ENCODE measurements around the gene DDX51. TPM values are rescaled to one million over a fixed set of nuclear protein-coding genes. Genes with fewer than 3 reads are reported as not detected.
A peak's percentile ranks its signal among the peaks of the same experiment; 100 is the strongest.

Gene DDX51
- total RNA-seq, 1 donor from 2014 or later = 10.2 TPM

- H3K27ac ChIP-seq (ENCODE audit: low read depth, low read length) = no peak overlapping the region
- H3K27me3 Mint-ChIP-seq (ENCODE audit: low read depth, unreplicated experiment) = peaks cover 24% of the 10 kb centered on the region
- no peak overlapping the region for H3K4me3 Mint-ChIP-seq (ENCODE audit: unreplicated experiment)
- no peak overlapping the region for H2AFZ ChIP-seq (ENCODE audit: low read depth, low read length)
- H3K36me3 Mint-ChIP-seq (ENCODE audit: low read depth, unreplicated experiment) = peaks cover 3% of the 10 kb centered on the region
- peak overlapping the region; percentile 51 for H3K4me2 ChIP-seq (ENCODE audit: low read length)
- no peak overlapping the region for H3K4me3 ChIP-seq (ENCODE audit: insufficient read depth, low read depth, low read length)
- peaks cover 27% of the 10 kb centered on the region for H4K20me1 ChIP-seq (ENCODE audit: insufficient read depth, low read length)
- peak; percentile 80 for DNase-seq (ENCODE audit: low read depth)
- no peak for FAIRE-seq
- H3K27ac Mint-ChIP-seq (ENCODE audit: unreplicated experiment) = no peak overlapping the region
- peaks cover 5% of the 10 kb centered on the region for H3K9me3 Mint-ChIP-seq (ENCODE audit: unreplicated experiment)
- TF ChIP-seq CTCF (IDR thresholded peaks at IDR 0.05; ENCODE audit: insufficient read depth, low read depth, low read length) (no peak), EZH2 (IDR thresholded peaks at IDR 0.05; ENCODE audit: insufficient read depth, low read length) (no peak)
- peaks cover 11% of the 10 kb centered on the region for H3K4me1 ChIP-seq (ENCODE audit: insufficient read depth, low read length)
- peaks cover 12% of the 10 kb centered on the region for H3K9me3 ChIP-seq (ENCODE audit: insufficient read depth, low read depth, low read length)
- no peaks in the 10 kb centered on the region for H3K79me2 ChIP-seq (ENCODE audit: insufficient read depth, low read length)
- peak overlapping the region; percentile 7 for H3K9ac ChIP-seq (ENCODE audit: low read length)
- no peaks in the 10 kb centered on the region for H3K4me1 Mint-ChIP-seq (ENCODE audit: low read depth, unreplicated experiment)
- peaks cover 4% of the 10 kb centered on the region for H3K36me3 ChIP-seq (ENCODE audit: insufficient read depth, low read length)
- H3K27me3 ChIP-seq (ENCODE audit: insufficient read depth, low read length) = peaks cover 2% of the 10 kb centered on the region
These were observed 18.5 kb upstream of the DDX51 start for GRCh38 chr12:132162508-132163031.

- Mint-ChIP-seq H3K4me1 (ENCODE audit: low read depth, unreplicated experiment) (no peaks in the 10 kb centered on the region), H3K9me3 (ENCODE audit: unreplicated experiment) (peaks cover 2% of the 10 kb centered on the region), H3K27ac (ENCODE audit: unreplicated experiment) (no peak overlapping the region), H3K27me3 (ENCODE audit: low read depth, unreplicated experiment) (peaks cover 17% of the 10 kb centered on the region), H3K36me3 (ENCODE audit: low read depth, unreplicated experiment) (peaks cover 3% of the 10 kb centered on the region), H3K4me3 (ENCODE audit: unreplicated experiment) (no peak overlapping the region)
- Histone ChIP-seq H3K9ac (ENCODE audit: low read length) (no peak overlapping the region), H3K79me2 (ENCODE audit: insufficient read depth, low read length) (no peaks in the 10 kb centered on the region), H3K27me3 (ENCODE audit: insufficient read depth, low read length) (no peaks in the 10 kb centered on the region), H4K20me1 (ENCODE audit: insufficient read depth, low read length) (peaks cover 33% of the 10 kb centered on the region), H3K36me3 (ENCODE audit: insufficient read depth, low read length) (peaks cover 7% of the 10 kb centered on the region), H3K4me3 (ENCODE audit: insufficient read depth, low read depth, low read length) (no peak overlapping the region), H3K4me1 (ENCODE audit: insufficient read depth, low read length) (peaks cover 11% of the 10 kb centered on the region), H3K27ac (ENCODE audit: low read depth, low read length) (no peak overlapping the region), H2AFZ (ENCODE audit: low read depth, low read length) (no peak overlapping the region), H3K4me2 (ENCODE audit: low read length) (peak overlapping the region; percentile 51), H3K9me3 (ENCODE audit: insufficient read depth, low read depth, low read length) (peaks cover 17% of the 10 kb centered on the region)
- DNase-seq (ENCODE audit: low read depth) (no peak), FAIRE-seq (no peak)
- TF ChIP-seq CTCF (IDR thresholded peaks at IDR 0.05; ENCODE audit: insufficient read depth, low read depth, low read length) = no peak
- TF ChIP-seq EZH2 (IDR thresholded peaks at IDR 0.05; ENCODE audit: insufficient read depth, low read length) = no peak
These were observed 17.8 kb upstream of the DDX51 start for GRCh38 chr12:132161796-132162507.

Measured in astrocyte (in vitro differentiated cells and primary cell).